HL-60 (cell line): ENCODE data around the gene ZFHX3.

Experiments
- DNase-seq, 2 experiments: peaks; one replicate each; pipeline ENCODE4 v3.0.0-alpha.2; 2010 to 2020; ENCODE audit warnings: low read depth in 1 of 2, low spot score in 1 of 2
- H3K27ac ChIP-seq: fragments of 250-450 bp; sonication (Bioruptor Pico); replicated peaks from 2 replicates; pipeline ENCODE4 v1.5.1; 2020; ENCODE audit warnings: mild to moderate bottlenecking, moderate library complexity
- H3K27me3 ChIP-seq: fragments of 250-450 bp; sonication (Bioruptor Pico); 2 replicates; pipeline ENCODE4 v1.5.1; 2021; ENCODE audit warnings: mild to moderate bottlenecking, moderate library complexity; ENCODE audit not compliant: insufficient read depth, poor library complexity, severe bottlenecking
- H3K4me3 ChIP-seq: replicated peaks from 2 replicates; pipeline ENCODE4 v1.5.1; 2011; ENCODE audit warnings: mild to moderate bottlenecking, control low read depth, low read length; ENCODE audit not compliant: insufficient read depth
- CTCF ChIP-seq: IDR thresholded peaks from one replicate; pipeline ENCODE4 v1.5.1; 2011; ENCODE audit warnings: low read length, control low read depth, inconsistent platforms; ENCODE audit not compliant: insufficient read depth
- GABPA ChIP-seq: IDR thresholded peaks from 2 replicates; pipeline ENCODE4 v1.6.1; 2012; ENCODE audit warnings: low read depth
- POLR2AphosphoS5 ChIP-seq: IDR thresholded peaks from 2 replicates; pipeline ENCODE4 v1.6.1; 2012; ENCODE audit warnings: low read depth
- REST ChIP-seq: IDR thresholded peaks from 2 replicates; pipeline ENCODE4 v1.6.1; 2012; ENCODE audit warnings: low read depth; ENCODE audit not compliant: insufficient replicate concordance
- SPI1 ChIP-seq: IDR thresholded peaks from 2 replicates; pipeline ENCODE4 v1.6.1; 2012; ENCODE audit warnings: low read depth, mild to moderate bottlenecking, borderline replicate concordance

Gene ZFHX3

GRCh38 chr16:72894293-72895151 lies 153.4 kb downstream of the ZFHX3 start:
- Histone ChIP-seq H3K27ac (no peak overlapping the region), H3K4me3 (no peak overlapping the region)
- no peak for DNase-seq

GRCh38 chr16:72891291-72892227 lies 156.4 kb downstream of the ZFHX3 start:
- H3K27me3 ChIP-seq, result no peaks in the 10 kb centered on the region
- no peak overlapping the region for H3K4me3 ChIP-seq
- no peak for TF ChIP-seq CTCF
- TF ChIP-seq SPI1, result no peak
- no peak for TF ChIP-seq REST
- TF ChIP-seq POLR2AphosphoS5, result no peak
- no peak for TF ChIP-seq GABPA
- no peak for DNase-seq
- no peak overlapping the region for H3K27ac ChIP-seq

More at GRCh38 chr16:72894293-72895151, 153.4 kb downstream of the ZFHX3 start:
- TF ChIP-seq REST (no peak), GABPA (no peak), SPI1 (no peak), CTCF (no peak), POLR2AphosphoS5 (no peak)
- no peaks in the 10 kb centered on the region for H3K27me3 ChIP-seq

- Histone ChIP-seq H3K27ac (no peak overlapping the region), H3K4me3 (no peak overlapping the region), H3K27me3 (no peaks in the 10 kb centered on the region)
- TF ChIP-seq GABPA, result no peak
- no peak for TF ChIP-seq POLR2AphosphoS5
- TF ChIP-seq CTCF, result no peak
- TF ChIP-seq REST, result no peak
- TF ChIP-seq SPI1, result no peak
- DNase-seq, result no peak
These were observed 157.3 kb downstream of the ZFHX3 start for GRCh38 chr16:72890587-72890986.
